GM12878 (cell line): ENCODE results near the gene SHROOM3. TPM values are rescaled to one million over a fixed set of nuclear protein-coding genes. Genes with fewer than 3 reads are reported as not detected.

Source experiments
- ATAC-seq: fragments of 200-7000 bp; cut with Tn5 transposase; 3 replicates; pipeline ENCODE4 v1.9.1; 2020; ENCODE audit warnings: mild to moderate bottlenecking, moderate library complexity
- BruUV-seq: library from RNA; stranded (reverse); fragments of 400-500 nt; replicated peaks from 2 replicates; lab custom pipeline; 2021; lab: Mats Ljungman, UMichigan
- CTCF ChIA-PET: fragments of 300-600 bp; sonication (Branson Sonifier 250); formaldehyde crosslinking; extraction: SDS; loops from one replicate; lab custom pipeline; 2021; ENCODE audit warnings: inconsistent platforms; lab: Yijun Ruan, JAX
- POLR2A ChIA-PET: fragments of 350-600 bp; formaldehyde crosslinking; extraction: SDS; loops from one replicate; lab custom pipeline; 2021; ENCODE audit warnings: inconsistent platforms; lab: Charles Lee
- RAD21 ChIA-PET: fragments of 300-600 bp; sonication (Branson Sonifier 250); formaldehyde crosslinking; loops from one replicate; lab custom pipeline; 2023; ENCODE audit warnings: antibody characterized with exemption; ENCODE audit not compliant: unreplicated experiment; lab: Charles Lee
- SMC1A ChIA-PET: fragments of 300-600 bp; sonication (Branson Sonifier 250); formaldehyde crosslinking; loops from one replicate; lab custom pipeline; 2023; ENCODE audit not compliant: unreplicated experiment, uncharacterized antibody; lab: Charles Lee
- DNase-seq: peaks from one replicate; pipeline ENCODE4 v3.0.0-alpha.2; 2011; ENCODE audit warnings: low read depth, low spot score
- FAIRE-seq: peaks from 3 replicates; lab custom pipeline; 2011; peaks lifted over from hg19 to GRCh38; lab: Jason Lieb, UNC
- H2AFZ ChIP-seq: 2 replicates; pipeline ENCODE4 v1.6.0; 2011; ENCODE audit warnings: low read depth, low read length, control low read depth; ENCODE audit not compliant: control insufficient read depth
- H3K27ac ChIP-seq: 2 replicates; pipeline ENCODE4 v1.5.1; 2011; ENCODE audit warnings: control low read depth; ENCODE audit not compliant: control insufficient read depth, insufficient read depth
- H3K27me3 ChIP-seq, 2 experiments: replicated peaks in 1 of 2; 2 replicates each; pipeline versions ENCODE4 v1.6.0 to v1.6.1; 2011; ENCODE audit warnings: low read length in 1 of 2; ENCODE audit not compliant: control insufficient read depth in 2 of 2, insufficient read depth in 2 of 2
- H3K36me3 ChIP-seq, 2 experiments: 2 replicates each; pipeline ENCODE4 v1.5.1; 2011; ENCODE audit warnings: low read length in 1 of 2; ENCODE audit not compliant: control insufficient read depth in 2 of 2, insufficient read depth in 2 of 2
- H3K4me1 ChIP-seq: 2 replicates; pipeline ENCODE4 v1.6.1; 2011; ENCODE audit warnings: mild to moderate bottlenecking, low read length, moderate library complexity, mixed read lengths; ENCODE audit not compliant: control insufficient read depth, insufficient read depth
- H3K4me2 ChIP-seq: 2 replicates; pipeline ENCODE4 v1.6.0; 2011; ENCODE audit warnings: control low read depth; ENCODE audit not compliant: control insufficient read depth, insufficient read depth
- H3K4me3 ChIP-seq: fragments of 200-600 bp; sonication (generic); 2 replicates; pipeline ENCODE4 v1.5.1; 2016
- H3K79me2 ChIP-seq: 2 replicates; pipeline ENCODE4 v1.6.0; 2011; ENCODE audit warnings: low read length; ENCODE audit not compliant: control insufficient read depth, insufficient read depth
- H3K9ac ChIP-seq: 2 replicates; pipeline ENCODE4 v1.8.0; 2011; ENCODE audit warnings: low read length, control low read depth, mixed read lengths; ENCODE audit not compliant: control insufficient read depth, insufficient read depth
- H3K9me3 ChIP-seq: replicated peaks from 3 replicates; pipeline ENCODE4 v1.5.1; 2011; ENCODE audit warnings: mild to moderate bottlenecking, low read length; ENCODE audit not compliant: control insufficient read depth, insufficient read depth
- H4K20me1 ChIP-seq: 2 replicates; pipeline ENCODE4 v1.6.0; 2011; ENCODE audit not compliant: control insufficient read depth, insufficient read depth
- ASH2L ChIP-seq: fragments of 300-600, 200-600 bp; sonication (generic); IDR thresholded peaks from 2 replicates; pipeline ENCODE4 v1.6.1; 2017; ENCODE audit warnings: low read depth, mild to moderate bottlenecking, borderline replicate concordance
- BHLHE40 ChIP-seq, 2 experiments: fragments of 450-650 bp in 1 of 2; IDR thresholded peaks; 2 replicates each; pipeline ENCODE4 v1.6.1; 2011 to 2017; ENCODE audit warnings: low read depth in 2 of 2, borderline replicate concordance in 1 of 2, improper control_type of control experiment in 1 of 2, low read length in 1 of 2, mild to moderate bottlenecking in 1 of 2
- E2F4 ChIP-seq: IDR thresholded peaks from 2 replicates; pipeline ENCODE4 v1.6.1; 2012; ENCODE audit warnings: low read depth, low read length, improper control_type of control experiment
- EGR1 ChIP-seq, 2 experiments: IDR thresholded peaks; 1 replicate in 1 of 2; 2 replicates in 1 of 2; pipeline ENCODE4 v1.6.1; 2011 to 2012; ENCODE audit warnings: low read depth in 2 of 2, low read length in 2 of 2, borderline replicate concordance in 1 of 2, mild to moderate bottlenecking in 1 of 2, moderate library complexity in 1 of 2
- ESRRA ChIP-seq: IDR thresholded peaks from 2 replicates; pipeline ENCODE4 v1.6.1; 2012; ENCODE audit warnings: mild to moderate bottlenecking, low read length, improper control_type of control experiment
- NFXL1 ChIP-seq: fragments of 450-650 bp; IDR thresholded peaks from 2 replicates; pipeline ENCODE4 v1.6.1; 2017; ENCODE audit warnings: antibody characterized with exemption, mild to moderate bottlenecking, borderline replicate concordance
- NR2F1 ChIP-seq: fragments of 450-650 bp; conservative IDR thresholded peaks from 2 replicates; pipeline ENCODE4 v1.6.1; 2017; ENCODE audit warnings: mild to moderate bottlenecking
- PAX8 ChIP-seq: fragments of 450-650 bp; IDR thresholded peaks from 2 replicates; pipeline ENCODE4 v1.6.1; 2017; ENCODE audit warnings: mild to moderate bottlenecking, moderate library complexity
- PKNOX1 ChIP-seq: fragments of 450-650 bp; IDR thresholded peaks from 2 replicates; pipeline ENCODE4 v1.6.1; 2016; ENCODE audit warnings: mild to moderate bottlenecking
- POLR2A ChIP-seq: IDR thresholded peaks from 2 replicates; pipeline ENCODE4 v1.6.1; 2011; ENCODE audit warnings: low read depth, mild to moderate bottlenecking, low read length
- RCOR1 ChIP-seq: conservative IDR thresholded peaks from 2 replicates; pipeline ENCODE4 v1.6.1; 2012; ENCODE audit warnings: low read depth, low read length, improper control_type of control experiment
- RFX5 ChIP-seq: IDR thresholded peaks from 2 replicates; pipeline ENCODE4 v1.6.1; 2011; ENCODE audit warnings: low read depth, low read length, improper control_type of control experiment
- WRNIP1 ChIP-seq: IDR thresholded peaks from 2 replicates; pipeline ENCODE4 v1.6.1; 2011; ENCODE audit warnings: low read depth, low read length, improper control_type of control experiment, borderline replicate concordance
- ZNF207 ChIP-seq: fragments of 450-650 bp; IDR thresholded peaks from 2 replicates; pipeline ENCODE4 v1.6.1; 2014; ENCODE audit warnings: antibody characterized with exemption, mild to moderate bottlenecking, borderline replicate concordance
- WGBS: methylation state at CpG from one replicate; pipeline ENCODE4 v1.1.6; 2016; ENCODE audit warnings: low lambda C conversion rate; ENCODE audit not compliant: insufficient replicate concordance, insufficient coverage; ENCODE audit errors: missing lambda C conversion rate; 5-methylcytosine and 5-hydroxymethylcytosine counted together
- in situ Hi-C: fragments of 300-500 bp; cut with MboI; formaldehyde crosslinking; loops from 9 replicates; pipeline ENCODE4 v1.14.3; 2018; ENCODE audit warnings: mixed read lengths
- intact Hi-C: fragments of 100-400 bp; cut with micrococcal nuclease; formaldehyde crosslinking; loops from one replicate; pipeline ENCODE4 v1.14.2; 2022; ENCODE audit not compliant: unreplicated experiment
- polyA plus RNA-seq, 11 experiments: library from polyadenylated mRNA; depleted of rRNA in 4 of 11; unstranded in 6 of 11; stranded (reverse) in 5 of 11; fragments of >200 nt; fragmentation: Nextera tagmentation in 4 of 11; fragmentation: Illumina TruSeq in 1 of 11; extraction: Ambion mirVana in 4 of 11; extraction: Trizol in 1 of 11; gene quantifications; 1 replicate in 1 of 11; 2 replicates in 10 of 11; pipeline versions ENCODE4 v1.2.1 to v1.2.3, GENCODE V29; 2011 to 2016; ENCODE audit warnings: inconsistent platforms in 2 of 11, missing spikeins in 2 of 11, low read depth in 1 of 11
- total RNA-seq, 4 experiments: library from RNA; depleted of rRNA in 3 of 4; stranded (reverse); fragments of >200 nt in 3 of 4; fragmentation: Illumina TruSeq in 1 of 4; extraction: Trizol in 1 of 4; gene quantifications; 2 replicates each; pipeline versions ENCODE4 v1.2.1 to v1.2.3, GENCODE V29; 2013 to 2021
- TF ChIP-seq, protein P1 (sequence below): fragments of 450-650 bp; IDR thresholded peaks from 2 replicates; pipeline ENCODE4 v1.6.1; 2017; ENCODE audit warnings: antibody characterized with exemption, mild to moderate bottlenecking, moderate library complexity
- TF ChIP-seq, protein P2 (sequence below): fragments of 450-650 bp; IDR thresholded peaks from 2 replicates; pipeline ENCODE4 v1.6.1; 2017; ENCODE audit warnings: mild to moderate bottlenecking, moderate library complexity

SHROOM3 gene
- total and polyA plus RNA-seq, 10 of the 15 experiments (the other 5 are each of a cell fraction or from before 2014, with no cell fraction given), result under 0.01 to 0.29 (median 0.08) TPM; not detected in 1

- ChIA-PET POLR2A (no interaction called here), SMC1A (no interaction called here), CTCF (interaction anchor here (1.2 kb wide), 1 partner anchor 323 kb away, joined by 4 read pairs; no protein-coding TSS in a partner anchor), RAD21 (no interaction called here)
- Histone ChIP-seq H3K79me2 (no peaks in the 10 kb centered on the region), H3K4me2 (no peak overlapping the region), H3K4me1 (peaks cover 3% of the 10 kb centered on the region; the same call in 1 of the 2 replicates), H3K27ac (no peak overlapping the region), H3K27me3 (peaks cover 0 to 3% of the 10 kb centered on the region in 2 experiments; a peak in 2 of 4 replicates), H2AFZ (no peak overlapping the region), H3K36me3 (no peaks in the 10 kb centered on the region), H3K9me3 (no peaks in the 10 kb centered on the region; the same call in 2 of the 3 replicates), H3K9ac (no peak overlapping the region), H4K20me1 (no peaks in the 10 kb centered on the region), H3K4me3 (no peak overlapping the region)
- intact Hi-C loops, result no loop called here
- in situ Hi-C loops, result loop anchor here (5.0 kb wide), 2 partner anchors 242 to 322 kb away; no protein-coding TSS in a partner anchor
- FAIRE-seq, result no peak
- no peak for DNase-seq
- no TSS peak for BruUV-seq
- WGBS, result 51% methylated on average over 3 of the region's 3 CpGs
- no peak for ATAC-seq
- TF ChIP-seq ESRRA (no peak), ASH2L (no peak), WRNIP1 (no peak), RFX5 (no peak), ZNF207 (no peak), BHLHE40 (IDR thresholded peaks at IDR 0.05; ENCODE audit: borderline replicate concordance in 1 of 2, low read depth in 2 of 2, low read length in 1 of 2) (no peak), NR2F1 (no peak), POLR2A (no peak), NFXL1 (no peak), EGR1 (IDR thresholded peaks at IDR 0.05; ENCODE audit: borderline replicate concordance in 1 of 2, low read depth in 2 of 2, low read length in 2 of 2) (no peak), E2F4 (no peak), PKNOX1 (no peak), PAX8 (no peak), RCOR1 (no peak)
- TF ChIP-seq, protein P1, sequence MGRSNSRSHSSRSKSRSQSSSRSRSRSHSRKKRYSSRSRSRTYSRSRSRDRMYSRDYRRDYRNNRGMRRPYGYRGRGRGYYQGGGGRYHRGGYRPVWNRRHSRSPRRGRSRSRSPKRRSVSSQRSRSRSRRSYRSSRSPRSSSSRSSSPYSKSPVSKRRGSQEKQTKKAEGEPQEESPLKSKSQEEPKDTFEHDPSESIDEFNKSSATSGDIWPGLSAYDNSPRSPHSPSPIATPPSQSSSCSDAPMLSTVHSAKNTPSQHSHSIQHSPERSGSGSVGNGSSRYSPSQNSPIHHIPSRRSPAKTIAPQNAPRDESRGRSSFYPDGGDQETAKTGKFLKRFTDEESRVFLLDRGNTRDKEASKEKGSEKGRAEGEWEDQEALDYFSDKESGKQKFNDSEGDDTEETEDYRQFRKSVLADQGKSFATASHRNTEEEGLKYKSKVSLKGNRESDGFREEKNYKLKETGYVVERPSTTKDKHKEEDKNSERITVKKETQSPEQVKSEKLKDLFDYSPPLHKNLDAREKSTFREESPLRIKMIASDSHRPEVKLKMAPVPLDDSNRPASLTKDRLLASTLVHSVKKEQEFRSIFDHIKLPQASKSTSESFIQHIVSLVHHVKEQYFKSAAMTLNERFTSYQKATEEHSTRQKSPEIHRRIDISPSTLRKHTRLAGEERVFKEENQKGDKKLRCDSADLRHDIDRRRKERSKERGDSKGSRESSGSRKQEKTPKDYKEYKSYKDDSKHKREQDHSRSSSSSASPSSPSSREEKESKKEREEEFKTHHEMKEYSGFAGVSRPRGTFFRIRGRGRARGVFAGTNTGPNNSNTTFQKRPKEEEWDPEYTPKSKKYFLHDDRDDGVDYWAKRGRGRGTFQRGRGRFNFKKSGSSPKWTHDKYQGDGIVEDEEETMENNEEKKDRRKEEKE, result no peak
- TF ChIP-seq, protein P2, sequence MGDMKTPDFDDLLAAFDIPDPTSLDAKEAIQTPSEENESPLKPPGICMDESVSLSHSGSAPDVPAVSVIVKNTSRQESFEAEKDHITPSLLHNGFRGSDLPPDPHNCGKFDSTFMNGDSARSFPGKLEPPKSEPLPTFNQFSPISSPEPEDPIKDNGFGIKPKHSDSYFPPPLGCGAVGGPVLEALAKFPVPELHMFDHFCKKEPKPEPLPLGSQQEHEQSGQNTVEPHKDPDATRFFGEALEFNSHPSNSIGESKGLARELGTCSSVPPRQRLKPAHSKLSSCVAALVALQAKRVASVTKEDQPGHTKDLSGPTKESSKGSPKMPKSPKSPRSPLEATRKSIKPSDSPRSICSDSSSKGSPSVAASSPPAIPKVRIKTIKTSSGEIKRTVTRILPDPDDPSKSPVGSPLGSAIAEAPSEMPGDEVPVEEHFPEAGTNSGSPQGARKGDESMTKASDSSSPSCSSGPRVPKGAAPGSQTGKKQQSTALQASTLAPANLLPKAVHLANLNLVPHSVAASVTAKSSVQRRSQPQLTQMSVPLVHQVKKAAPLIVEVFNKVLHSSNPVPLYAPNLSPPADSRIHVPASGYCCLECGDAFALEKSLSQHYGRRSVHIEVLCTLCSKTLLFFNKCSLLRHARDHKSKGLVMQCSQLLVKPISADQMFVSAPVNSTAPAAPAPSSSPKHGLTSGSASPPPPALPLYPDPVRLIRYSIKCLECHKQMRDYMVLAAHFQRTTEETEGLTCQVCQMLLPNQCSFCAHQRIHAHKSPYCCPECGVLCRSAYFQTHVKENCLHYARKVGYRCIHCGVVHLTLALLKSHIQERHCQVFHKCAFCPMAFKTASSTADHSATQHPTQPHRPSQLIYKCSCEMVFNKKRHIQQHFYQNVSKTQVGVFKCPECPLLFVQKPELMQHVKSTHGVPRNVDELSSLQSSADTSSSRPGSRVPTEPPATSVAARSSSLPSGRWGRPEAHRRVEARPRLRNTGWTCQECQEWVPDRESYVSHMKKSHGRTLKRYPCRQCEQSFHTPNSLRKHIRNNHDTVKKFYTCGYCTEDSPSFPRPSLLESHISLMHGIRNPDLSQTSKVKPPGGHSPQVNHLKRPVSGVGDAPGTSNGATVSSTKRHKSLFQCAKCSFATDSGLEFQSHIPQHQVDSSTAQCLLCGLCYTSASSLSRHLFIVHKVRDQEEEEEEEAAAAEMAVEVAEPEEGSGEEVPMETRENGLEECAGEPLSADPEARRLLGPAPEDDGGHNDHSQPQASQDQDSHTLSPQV, result no peak
These were observed 318.8 kb downstream of the SHROOM3 start for GRCh38 chr4:76753814-76754213.
